MCF 10A (cell line): ENCODE data around the gene RAD1. TPM values are rescaled to one million over a fixed set of nuclear protein-coding genes. Genes with fewer than 3 reads are reported as not detected.

ENCODE experiments used
- BruUV-seq: library from RNA; stranded (reverse); fragments of 400-500 nt; replicated peaks from 2 replicates; lab custom pipeline; 2021; lab: Mats Ljungman, UMichigan
- CTCF ChIA-PET: fragments of 300-600 bp; sonication (Branson Sonifier 250); formaldehyde crosslinking; extraction: SDS; loops from one replicate; lab custom pipeline; 2021; ENCODE audit warnings: antibody characterized with exemption, inconsistent platforms; lab: Yijun Ruan, JAX
- POLR2A ChIA-PET: fragments of 300-600, 350-650 bp; sonication (Branson Sonifier 250); formaldehyde crosslinking; extraction: SDS; loops from one replicate; lab custom pipeline; 2020; ENCODE audit warnings: antibody characterized with exemption, inconsistent platforms; lab: Yijun Ruan, JAX
- DNase-seq: peaks from one replicate; pipeline ENCODE4 v3.0.0-alpha.2; 2018; ENCODE audit not compliant: unreplicated experiment
- H3K27ac Mint-ChIP-seq: one replicate; pipeline ENCODE4 v1.8.0; 2022; ENCODE audit warnings: mild to moderate bottlenecking, low read depth, mixed read lengths; ENCODE audit not compliant: unreplicated experiment
- H3K27me3 Mint-ChIP-seq: one replicate; pipeline ENCODE4 v1.8.0; 2022; ENCODE audit warnings: mixed read lengths; ENCODE audit not compliant: insufficient read depth, unreplicated experiment
- H3K36me3 Mint-ChIP-seq: one replicate; pipeline ENCODE4 v1.8.0; 2022; ENCODE audit warnings: mild to moderate bottlenecking, moderate library complexity, mixed read lengths; ENCODE audit not compliant: insufficient read depth, unreplicated experiment
- H3K4me1 Mint-ChIP-seq: one replicate; pipeline ENCODE4 v1.8.0; 2022; ENCODE audit warnings: mixed read lengths; ENCODE audit not compliant: insufficient read depth, unreplicated experiment
- H3K4me3 Mint-ChIP-seq: one replicate; pipeline ENCODE4 v1.8.0; 2022; ENCODE audit warnings: mild to moderate bottlenecking, moderate library complexity, mixed read lengths; ENCODE audit not compliant: unreplicated experiment
- H3K9me3 Mint-ChIP-seq: one replicate; pipeline ENCODE4 v1.8.0; 2022; ENCODE audit warnings: mixed read lengths; ENCODE audit not compliant: unreplicated experiment
- CTCF ChIP-seq: fragments of 200-600 bp; IDR thresholded peaks from one replicate; pipeline ENCODE4 v1.8.0; 2022; ENCODE audit warnings: antibody characterized with exemption, mild to moderate bottlenecking; ENCODE audit not compliant: unreplicated experiment
- intact Hi-C: fragments of 100-400 bp; cut with micrococcal nuclease; formaldehyde crosslinking; loops from 2 replicates; pipeline ENCODE4 v1.14.1; 2022
- total RNA-seq: library from RNA; stranded (reverse); gene quantifications from 2 replicates; pipeline ENCODE4 v1.2.3, GENCODE V29; 2022

Gene RAD1
- total RNA-seq, 1 experiment from 2014 or later: 17.2 TPM

- Mint-ChIP-seq H3K36me3 (no peaks in the 10 kb centered on the region), H3K4me3 (no peak overlapping the region), H3K27me3 (no peaks in the 10 kb centered on the region), H3K4me1 (peaks cover 6% of the 10 kb centered on the region), H3K27ac (no peak overlapping the region), H3K9me3 (no peaks in the 10 kb centered on the region)
- ChIA-PET POLR2A (no interaction called here), CTCF (interaction anchor here (0.6 kb wide), 1 partner anchor 367 kb away, joined by 3 read pairs; no protein-coding TSS in a partner anchor)
- TF ChIP-seq CTCF: no peak
- intact Hi-C loops: no loop called here
- no TSS peak for BruUV-seq
- peak; percentile 4 for DNase-seq
These were observed 56.5 kb downstream of the RAD1 start for GRCh38 chr5:34858790-34859189.

GRCh38 chr5:34857894-34858293 lies 57.4 kb downstream of the RAD1 start:
- Mint-ChIP-seq H3K27me3 (no peaks in the 10 kb centered on the region), H3K4me1 (peaks cover 6% of the 10 kb centered on the region), H3K4me3 (no peak overlapping the region), H3K9me3 (no peaks in the 10 kb centered on the region), H3K27ac (no peak overlapping the region), H3K36me3 (no peaks in the 10 kb centered on the region)
- ChIA-PET POLR2A (no interaction called here), CTCF (interaction anchor here (0.7 kb wide), 1 partner anchor 655 kb away, joined by 4 read pairs; no protein-coding TSS in a partner anchor)
- intact Hi-C loops: no loop called here
- no peak for DNase-seq
- BruUV-seq: no TSS peak
- TF ChIP-seq CTCF: no peak

- intact Hi-C loops: no loop called here
- no peak for TF ChIP-seq CTCF
- no peak for DNase-seq
- no TSS peak for BruUV-seq
- H3K27me3 Mint-ChIP-seq: no peaks in the 10 kb centered on the region
- H3K27ac Mint-ChIP-seq: no peak overlapping the region
- CTCF ChIA-PET: no interaction called here
- H3K4me3 Mint-ChIP-seq: no peak overlapping the region
- peaks cover 4% of the 10 kb centered on the region for H3K9me3 Mint-ChIP-seq
- H3K36me3 Mint-ChIP-seq: no peaks in the 10 kb centered on the region
- peaks cover 6% of the 10 kb centered on the region for H3K4me1 Mint-ChIP-seq
- POLR2A ChIA-PET: no interaction called here
These were observed 58.1 kb downstream of the RAD1 start for GRCh38 chr5:34857161-34857560.

Other genes starting within 250 kb of the RAD1 start
- 0.14 and 0.69 TPM in 2 replicates for gene TTC23L, start 76.3 kb downstream of the RAD1 start, total RNA-seq
- 36.0 and 50.8 TPM in 2 replicates for gene BRIX1, start 207 bp upstream of the RAD1 start, total RNA-seq
- 62.3 and 64.6 TPM in 2 replicates for gene DNAJC21, start 14.1 kb upstream of the RAD1 start, total RNA-seq
- not detected in 2 replicates for gene AGXT2, start 132.4 kb upstream of the RAD1 start, total RNA-seq